GM21381 (cell line): Measurements from ENCODE around the gene PRDM16.

Experiments
- ATAC-seq: cut with Tn5 transposase; IDR thresholded peaks from one replicate; pipeline ENCODE4 v1.9.1; 2021; ENCODE audit warnings: mild to moderate bottlenecking, moderate library complexity; ENCODE audit not compliant: unreplicated experiment

Gene PRDM16

GRCh38 chr1:3452866-3453175 is 383.8 kb downstream of the PRDM16 start:
- ATAC-seq, result no peak

- no peak for ATAC-seq
These were observed 384.3 kb downstream of the PRDM16 start for GRCh38 chr1:3453203-3453761.

GRCh38 chr1:3453891-3454810 is 385.1 kb downstream of the PRDM16 start, which contains the start of gene ARHGEF16:
TSS of gene ARHGEF16 (plus strand) at chr1:3454665. CDS start at chr1:3463085, 8,420 bp downstream.
- no peak for ATAC-seq

GRCh38 chr1:3454811-3455618 is 386.0 kb downstream of the PRDM16 start:
- no peak for ATAC-seq

GRCh38 chr1:3455670-3456448 is 386.9 kb downstream of the PRDM16 start:
- no peak for ATAC-seq

GRCh38 chr1:3456449-3456963 is 387.5 kb downstream of the PRDM16 start:
- ATAC-seq, result no peak

- ATAC-seq, result no peak
These were observed 388.2 kb downstream of the PRDM16 start for GRCh38 chr1:3456964-3457909.

GRCh38 chr1:3457910-3458883 is 389.2 kb downstream of the PRDM16 start:
- ATAC-seq, result no peak

- ATAC-seq, result no peak
These were observed 390.3 kb downstream of the PRDM16 start for GRCh38 chr1:3459051-3459908.

GRCh38 chr1:3459940-3460671 is 391.1 kb downstream of the PRDM16 start:
- ATAC-seq, result no peak

- ATAC-seq, result no peak
These were observed 391.7 kb downstream of the PRDM16 start for GRCh38 chr1:3460672-3461131.

- no peak for ATAC-seq
These were observed 392.4 kb downstream of the PRDM16 start for GRCh38 chr1:3461238-3461933.

- no peak for ATAC-seq
These were observed 392.9 kb downstream of the PRDM16 start for GRCh38 chr1:3461934-3462275.

- ATAC-seq, result no peak
These were observed 393.5 kb downstream of the PRDM16 start for GRCh38 chr1:3462356-3463012.

- no peak for ATAC-seq
These were observed 394.0 kb downstream of the PRDM16 start for GRCh38 chr1:3463013-3463385.

- no peak for ATAC-seq
These were observed 394.4 kb downstream of the PRDM16 start for GRCh38 chr1:3463408-3463863.
